ENCODE data around the gene NEIL1. TPM values are rescaled to one million over a fixed set of nuclear protein-coding genes. Genes with fewer than 3 reads are reported as not detected.

Gene NEIL1
- total RNA-seq, 2 experiments from 2014 or later, result 11.6 to 11.7 TPM

- CTCF ChIA-PET, result interaction anchor here (0.8 kb wide), 1 partner anchor 9 kb away, joined by 5 read pairs; the partner anchor contains the start of gene MAN2C1
- intact Hi-C loops (cut with micrococcal nuclease), result no loop called here
- no peak overlapping the region for H3K27ac Mint-ChIP-seq
- TF ChIP-seq CTCF (IDR thresholded peaks at IDR 0.05), result no peak
- H3K9me3 Mint-ChIP-seq, result no peaks in the 10 kb centered on the region
- peaks cover 16% of the 10 kb centered on the region for H3K36me3 Mint-ChIP-seq (ENCODE audit: low read depth)
- ATAC-seq (no peak), DNase-seq (no peak)
- no peak overlapping the region for H3K4me3 Mint-ChIP-seq
- no peaks in the 10 kb centered on the region for H3K27me3 Mint-ChIP-seq
- H3K4me1 Mint-ChIP-seq (ENCODE audit: low read depth), result no peaks in the 10 kb centered on the region
- POLR2A ChIA-PET, result interaction anchor here (1.8 to 2.5 kb wide), 4 partner anchors 9 to 13 kb away, joined by 7 to 10 read pairs (median 8); partner anchors contain the start of genes MAN2C1 and NEIL1
These were observed 12.1 kb downstream of the NEIL1 start for GRCh38 chr15:75358771-75359536.

- Mint-ChIP-seq H3K4me3 (no peak overlapping the region), H3K27ac (no peak overlapping the region), H3K4me1 (ENCODE audit: low read depth) (no peaks in the 10 kb centered on the region), H3K36me3 (ENCODE audit: low read depth) (peaks cover 20% of the 10 kb centered on the region), H3K27me3 (no peaks in the 10 kb centered on the region), H3K9me3 (no peaks in the 10 kb centered on the region)
- no peak for TF ChIP-seq CTCF (IDR thresholded peaks at IDR 0.05)
- intact Hi-C loops (cut with micrococcal nuclease), result loop anchor here (10.0 kb wide), 1 partner anchor 285 kb away; the partner anchor contains the start of genes IMP3 and SNX33
- ChIA-PET POLR2A (interaction anchor here (1.8 to 2.5 kb wide), 4 partner anchors 8 to 12 kb away, joined by 7 to 10 read pairs (median 8); partner anchors contain the start of genes MAN2C1 and NEIL1), CTCF (interaction anchor here (0.8 kb wide), 1 partner anchor 8 kb away, joined by 5 read pairs; the partner anchor contains the start of gene MAN2C1)
- ATAC-seq (no peak), DNase-seq (no peak)
These were observed 12.9 kb downstream of the NEIL1 start for GRCh38 chr15:75359537-75360250.

- H3K27ac Mint-ChIP-seq, result no peak overlapping the region
- H3K27me3 Mint-ChIP-seq, result no peaks in the 10 kb centered on the region
- no peak overlapping the region for H3K4me3 Mint-ChIP-seq
- POLR2A ChIA-PET, result interaction anchor here (1.8 to 2.5 kb wide), 4 partner anchors 8 to 13 kb away, joined by 7 to 10 read pairs (median 8); partner anchors contain the start of genes MAN2C1 and NEIL1
- no peak for DNase-seq
- peak; percentile 47 for ATAC-seq
- no peaks in the 10 kb centered on the region for H3K4me1 Mint-ChIP-seq (ENCODE audit: low read depth)
- no peaks in the 10 kb centered on the region for H3K9me3 Mint-ChIP-seq
- no peak for TF ChIP-seq CTCF (IDR thresholded peaks at IDR 0.05)
- CTCF ChIA-PET, result no interaction called here
- intact Hi-C loops (cut with micrococcal nuclease), result loop anchor here (10.0 kb wide), 1 partner anchor 284 kb away; the partner anchor contains the start of genes IMP3 and SNX33
- H3K36me3 Mint-ChIP-seq (ENCODE audit: low read depth), result peaks cover 25% of the 10 kb centered on the region
These were observed 13.6 kb downstream of the NEIL1 start for GRCh38 chr15:75360391-75360790.

GRCh38 chr15:75360856-75361255, 14.0 kb downstream of the NEIL1 start:
- H3K4me3 Mint-ChIP-seq, result no peak overlapping the region
- peaks cover 25% of the 10 kb centered on the region for H3K36me3 Mint-ChIP-seq (ENCODE audit: low read depth)
- TF ChIP-seq CTCF (IDR thresholded peaks at IDR 0.05), result no peak
- no peaks in the 10 kb centered on the region for H3K27me3 Mint-ChIP-seq
- ATAC-seq, result no peak
- no peaks in the 10 kb centered on the region for H3K9me3 Mint-ChIP-seq
- intact Hi-C loops (cut with micrococcal nuclease), result loop anchor here (10.0 kb wide), 1 partner anchor 284 kb away; the partner anchor contains the start of genes IMP3 and SNX33
- no peaks in the 10 kb centered on the region for H3K4me1 Mint-ChIP-seq (ENCODE audit: low read depth)
- no peak overlapping the region for H3K27ac Mint-ChIP-seq
- ChIA-PET POLR2A (interaction anchor here (1.9 to 2.5 kb wide), 2 partner anchors 11 to 13 kb away, joined by 7 to 9 read pairs; partner anchors contain the start of gene NEIL1), CTCF (no interaction called here)
- DNase-seq, result no peak

Measured in activated CD8-positive, alpha-beta T cell treated with anti-CD3 and anti-CD28 coated beads for 36 hours (primary cell).